Smooth muscle cell of the brain vasculature (primary cell): Measurements from ENCODE around the gene ASAP2.

Source experiments
- DNase-seq: peaks from one replicate; pipeline ENCODE4 v3.0.0-alpha.2; 2012; ENCODE audit warnings: low read depth, low spot score

Gene ASAP2

DNA sequence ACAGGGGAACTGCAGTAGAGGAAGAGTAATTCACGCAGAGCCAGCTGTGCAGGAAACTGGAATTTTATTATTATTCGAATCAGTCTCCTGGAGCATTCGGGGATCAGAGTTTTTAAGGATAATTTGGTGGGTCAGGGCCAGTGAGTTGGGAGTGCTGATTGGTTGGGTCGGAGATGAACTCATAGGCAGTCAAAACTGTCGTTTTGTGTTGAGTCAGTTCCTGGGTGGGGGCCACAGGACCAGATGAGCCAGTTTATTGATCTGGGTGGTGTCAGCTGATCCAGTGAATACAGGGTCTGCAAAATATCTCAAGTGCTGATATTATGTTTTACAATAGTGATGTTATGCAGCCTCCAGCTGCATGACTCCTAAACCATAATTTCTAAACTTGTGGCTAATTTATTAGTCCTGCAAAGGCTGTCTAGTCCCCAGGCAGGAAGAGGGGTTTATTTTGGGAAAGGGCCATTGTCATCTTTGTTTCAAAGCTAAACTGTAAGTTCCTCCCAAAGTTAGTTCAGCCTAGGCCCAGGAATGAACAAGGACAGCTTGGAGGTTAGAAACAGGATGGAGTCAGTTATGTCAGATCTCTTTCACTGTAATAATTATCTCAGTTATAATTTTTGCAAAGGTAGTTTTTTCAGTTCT is 67.0 kb downstream of the ASAP2 start:
- no peak for DNase-seq

- DNase-seq: no peak
Observed at GRCh38 chr2:9274701-9275343, 68.2 kb downstream of the ASAP2 start.

DNA sequence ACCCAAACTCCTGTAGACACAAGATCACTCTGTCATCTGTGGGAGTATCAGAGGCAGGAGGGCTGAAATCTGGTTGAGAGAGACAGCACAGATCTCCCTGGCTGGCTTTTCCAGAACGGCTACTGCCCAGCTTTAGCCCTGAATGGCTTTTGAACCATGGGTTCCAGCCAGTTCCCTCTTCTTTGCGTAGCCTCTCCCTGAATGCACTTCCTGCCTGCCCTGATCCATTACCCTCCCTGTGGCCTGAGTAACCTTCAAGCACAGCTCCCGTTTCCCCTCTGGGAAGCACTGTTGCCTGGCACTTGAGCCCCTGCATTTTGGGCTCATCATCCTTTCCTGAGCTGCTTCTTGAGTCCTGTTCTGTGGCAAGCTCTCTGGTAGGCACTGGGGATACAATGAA is 68.8 kb downstream of the ASAP2 start:
- DNase-seq: no peak

DNA sequence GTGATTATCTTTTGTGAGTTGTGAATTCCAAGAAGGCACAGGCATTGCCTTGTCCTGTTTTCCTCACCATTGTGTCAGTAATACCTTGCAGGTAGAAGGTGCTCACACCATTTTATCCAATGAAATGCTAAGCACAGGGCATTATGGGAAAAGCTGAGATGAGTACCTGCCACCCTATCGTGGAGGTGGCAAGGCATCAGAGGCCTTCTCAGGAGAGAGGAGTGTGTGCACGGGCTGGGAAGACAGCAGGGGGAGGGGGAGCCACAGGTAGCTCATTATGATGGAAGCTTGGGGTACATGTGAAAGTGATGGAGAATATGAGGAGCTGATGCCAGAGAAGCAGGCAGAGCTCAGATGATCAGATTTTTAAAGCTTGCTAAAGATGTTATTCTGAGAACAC is 69.5 kb downstream of the ASAP2 start:
- no peak for DNase-seq

GRCh38 chr2:9276901-9277451 is 70.4 kb downstream of the ASAP2 start:
- no peak for DNase-seq

DNA sequence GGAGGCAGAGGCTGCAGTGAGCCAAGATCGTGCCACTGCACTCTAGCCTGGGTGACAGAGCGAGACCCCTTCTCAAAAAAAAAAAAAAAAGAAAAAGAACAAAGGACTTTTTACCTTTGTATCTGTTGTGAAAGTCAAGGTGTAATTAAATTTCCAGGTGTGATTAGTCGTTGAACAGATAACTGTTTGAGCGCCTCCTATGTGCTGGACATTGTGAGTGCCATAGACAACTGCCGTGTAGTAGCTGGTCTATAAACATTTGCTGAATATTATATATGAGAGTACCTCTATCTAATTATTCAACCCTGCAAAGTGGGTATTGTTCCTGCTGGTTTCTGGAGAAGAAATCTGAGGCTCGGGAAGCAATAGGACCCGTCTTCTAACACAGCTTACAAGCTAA is 71.8 kb downstream of the ASAP2 start:
- no peak for DNase-seq

DNA sequence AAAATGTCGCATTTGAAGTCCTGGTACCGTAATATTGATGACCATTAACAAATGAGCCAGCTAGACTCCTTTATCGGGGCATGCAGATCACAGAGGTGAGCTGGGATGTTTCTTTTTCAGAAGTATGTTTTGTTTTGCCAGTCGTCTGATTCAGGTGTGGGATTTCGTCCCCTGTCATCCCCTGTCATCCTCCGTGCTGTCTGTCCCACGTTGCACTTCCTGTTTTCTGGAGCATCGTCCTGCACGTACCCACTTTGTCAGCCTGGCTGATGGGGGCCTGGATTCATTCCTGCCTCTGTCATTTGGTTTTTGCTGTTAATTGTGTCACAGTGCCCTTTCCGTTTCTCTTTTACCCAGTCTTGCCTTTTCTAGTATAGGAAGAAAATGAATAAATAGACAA is 72.8 kb downstream of the ASAP2 start:
- no peak for DNase-seq

- no peak for DNase-seq
Observed at GRCh38 chr2:9280224-9280623, 73.6 kb downstream of the ASAP2 start.

- no peak for DNase-seq
Observed at GRCh38 chr2:9281145-9281544, 74.5 kb downstream of the ASAP2 start.

DNA sequence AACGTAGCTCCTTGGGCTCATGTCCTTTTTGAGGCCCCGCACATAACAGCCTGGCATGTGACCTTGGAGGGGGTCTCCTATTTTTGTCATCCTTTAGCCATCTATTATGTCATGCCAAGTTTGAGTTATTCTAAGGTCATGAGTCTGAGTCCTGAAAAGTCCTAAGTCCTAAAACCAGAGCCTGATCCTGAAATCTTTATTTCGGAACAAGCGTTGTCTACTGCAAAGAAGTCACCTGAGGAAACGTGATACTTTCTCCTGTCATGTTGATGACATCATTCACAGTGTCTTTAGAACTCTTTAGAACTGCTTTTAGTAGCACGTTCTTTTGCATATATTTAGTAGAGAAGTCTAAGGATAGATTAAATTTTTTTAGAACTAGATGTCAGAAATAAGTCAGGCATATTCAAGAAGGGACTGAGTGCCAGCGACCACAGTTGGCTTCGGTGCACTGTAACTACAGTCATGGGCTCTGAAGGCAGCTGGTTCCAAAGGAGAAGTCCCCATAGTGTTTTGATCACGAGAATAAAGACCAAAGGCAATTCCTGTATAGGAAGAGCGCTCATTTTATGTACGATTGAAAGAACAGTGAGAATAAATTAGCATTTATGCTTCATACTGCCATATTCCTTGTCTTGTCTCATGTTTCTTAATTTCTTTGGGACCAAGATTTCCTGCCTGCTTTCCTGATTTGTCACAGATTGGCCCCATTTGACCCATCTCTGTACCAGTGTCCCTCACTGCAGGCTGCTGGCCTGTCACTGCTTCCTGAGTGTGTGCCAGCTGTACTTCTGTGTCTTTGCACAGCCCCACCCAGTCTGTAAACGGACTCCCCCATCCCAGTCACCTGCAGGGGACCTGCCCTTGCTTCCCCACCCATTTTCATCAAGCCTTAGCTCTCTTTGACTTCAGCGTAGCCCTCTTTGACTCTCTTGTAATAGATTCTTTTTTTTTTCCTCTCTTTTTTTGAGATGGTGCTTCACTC is 75.8 kb downstream of the ASAP2 start:
- DNase-seq: no peak

GRCh38 chr2:9284521-9285297 is 78.1 kb downstream of the ASAP2 start:
- DNase-seq: no peak

- no peak for DNase-seq
Observed at GRCh38 chr2:9285385-9285920, 78.8 kb downstream of the ASAP2 start.

DNA sequence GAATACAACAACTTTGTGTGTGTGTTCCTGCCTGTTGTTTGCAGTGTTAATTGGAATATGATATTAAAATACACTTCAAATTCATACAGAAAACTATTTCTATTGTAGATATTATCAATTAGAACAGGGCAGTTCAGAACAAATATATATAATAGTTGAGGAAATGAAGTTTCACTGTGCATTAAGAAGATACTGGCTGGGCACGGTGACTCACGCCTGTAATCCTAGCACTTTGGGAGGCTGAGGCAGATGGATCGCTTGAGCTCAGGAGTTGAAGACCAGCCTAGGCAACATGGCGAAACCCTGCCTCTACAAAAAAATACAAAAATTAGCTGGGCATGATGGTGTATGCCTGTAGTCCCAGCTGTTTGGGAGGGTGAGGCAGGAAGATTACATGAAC is 79.3 kb downstream of the ASAP2 start:
- DNase-seq: no peak

DNA sequence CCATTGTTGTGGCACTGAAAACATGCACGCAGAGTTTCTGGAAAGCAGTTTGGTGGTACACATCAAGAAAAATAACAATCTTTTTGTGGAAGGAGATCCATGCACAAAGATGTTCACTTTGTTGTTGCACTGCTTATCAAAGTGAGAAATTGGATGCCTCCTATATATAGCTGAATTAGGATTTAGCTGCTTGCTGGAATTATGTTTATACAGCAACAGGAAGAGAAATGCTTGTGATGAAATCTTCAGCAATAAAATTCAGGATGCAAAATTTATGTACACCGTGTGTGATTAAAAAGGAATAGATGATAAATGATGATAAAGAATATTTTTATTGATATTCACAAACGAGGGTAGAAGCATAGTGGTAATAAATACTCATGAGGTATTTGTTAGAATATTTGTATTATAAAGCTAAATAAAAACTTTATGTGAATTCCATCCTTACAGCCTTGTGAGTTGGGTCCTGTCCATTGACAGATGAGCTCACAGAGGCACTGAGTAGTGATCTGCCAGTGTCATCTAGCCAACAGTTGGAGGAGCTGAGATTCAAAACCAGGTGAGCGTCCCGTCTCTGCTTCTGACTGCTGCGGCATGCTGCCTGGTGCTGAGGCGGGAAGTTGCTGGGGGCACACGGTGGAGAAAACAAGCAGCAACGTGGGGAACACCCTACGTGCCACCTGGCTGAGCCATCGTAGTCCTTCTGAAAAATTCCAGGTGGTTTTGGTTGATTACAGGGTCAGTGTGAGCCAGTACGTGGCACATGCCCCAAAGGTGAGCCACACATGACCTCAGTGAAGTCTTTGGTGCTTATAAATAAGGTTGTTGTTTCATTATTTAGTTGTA is 80.2 kb downstream of the ASAP2 start:
- no peak for DNase-seq

GRCh38 chr2:9287400-9288045 is 80.9 kb downstream of the ASAP2 start:
- no peak for DNase-seq

GRCh38 chr2:9288233-9288632 is 81.6 kb downstream of the ASAP2 start:
- peak; percentile 84 for DNase-seq

DNA sequence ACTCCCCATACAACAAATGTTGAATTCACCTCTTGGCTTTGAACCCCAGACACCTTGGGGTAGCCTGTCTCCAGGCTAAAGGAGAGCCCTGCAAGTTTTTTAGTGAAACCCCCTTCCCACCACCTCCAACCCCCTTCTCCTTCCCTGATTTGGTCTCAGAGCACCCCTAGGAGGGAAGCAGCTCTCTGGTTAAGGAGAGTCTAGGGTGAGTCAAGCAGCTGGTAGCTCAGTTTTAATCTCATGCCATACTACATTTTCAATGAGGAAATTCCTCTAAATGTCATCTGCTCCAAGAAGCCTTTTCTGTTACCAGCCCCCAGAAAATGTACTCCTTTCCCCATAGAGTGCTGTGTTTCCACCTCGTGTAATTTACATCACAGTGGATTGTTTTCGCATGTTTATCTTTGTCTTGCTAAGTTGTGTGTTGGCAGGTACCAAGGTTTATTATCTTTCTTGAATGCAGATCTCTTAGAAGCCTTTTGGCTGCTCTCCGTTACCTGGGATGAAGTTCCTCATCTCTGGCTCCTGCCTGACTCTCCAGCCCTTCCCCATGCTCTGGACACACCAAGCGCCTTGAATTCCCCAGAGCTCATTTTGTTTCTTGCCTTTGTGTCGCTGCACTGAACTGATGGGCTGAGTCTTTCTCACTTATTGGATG is 82.2 kb downstream of the ASAP2 start:
- DNase-seq: no peak

GRCh38 chr2:9291331-9291730 is 84.7 kb downstream of the ASAP2 start:
- no peak for DNase-seq

GRCh38 chr2:9291866-9292265 is 85.3 kb downstream of the ASAP2 start:
- no peak for DNase-seq
